ENCODE results near the gene BCAS3.
"Not testable (repeated sequence)": the region's sequence is repeated elsewhere in the genome, so short reads cannot be mapped to it uniquely, and the experiment has no call there.

The BCAS3 gene

DNA sequence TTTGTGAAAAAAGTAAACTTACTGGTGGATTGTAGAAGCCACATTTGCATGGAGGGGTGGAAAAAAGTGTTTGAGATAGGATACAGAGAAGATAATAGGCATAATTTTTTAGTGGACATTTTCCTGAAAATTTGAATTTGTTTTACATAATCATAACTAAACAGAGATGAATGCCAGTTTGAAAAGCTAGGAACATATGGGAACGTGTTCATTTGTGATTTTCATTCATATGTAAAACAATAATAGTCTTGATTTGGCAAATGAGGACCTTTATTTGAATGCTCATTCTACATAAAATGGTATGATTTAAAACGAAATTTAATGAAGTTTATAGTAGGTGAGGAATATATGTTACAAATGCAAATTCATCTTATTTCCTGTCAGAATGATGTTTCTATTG is 263.9 kb downstream of the BCAS3 start:
- no peak for DNase-seq

DNA sequence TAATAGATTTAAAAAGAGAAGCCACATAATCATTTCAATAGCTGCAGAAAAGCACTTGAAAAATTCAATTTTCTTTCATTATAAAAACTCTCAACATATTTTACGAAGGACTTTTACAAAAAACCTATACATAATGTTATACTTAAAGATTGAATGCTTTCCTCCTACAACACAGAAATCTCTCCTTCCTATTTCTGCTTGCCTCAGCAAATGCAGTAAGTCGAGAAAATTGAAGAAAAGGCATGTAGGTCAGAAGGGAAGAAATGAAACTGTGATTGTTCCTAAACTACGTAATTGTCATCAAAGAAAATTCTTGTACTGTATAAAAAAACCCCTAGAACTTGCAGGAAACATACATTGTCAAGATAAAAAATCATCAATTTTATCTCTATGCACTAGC is 267.1 kb downstream of the BCAS3 start:
- DNase-seq = no peak

- no peak for DNase-seq
Observed at GRCh38 chr17:60947100-60947499, 269.4 kb downstream of the BCAS3 start.

GRCh38 chr17:60947543-60947942 is 269.9 kb downstream of the BCAS3 start:
- DNase-seq = no peak

DNA sequence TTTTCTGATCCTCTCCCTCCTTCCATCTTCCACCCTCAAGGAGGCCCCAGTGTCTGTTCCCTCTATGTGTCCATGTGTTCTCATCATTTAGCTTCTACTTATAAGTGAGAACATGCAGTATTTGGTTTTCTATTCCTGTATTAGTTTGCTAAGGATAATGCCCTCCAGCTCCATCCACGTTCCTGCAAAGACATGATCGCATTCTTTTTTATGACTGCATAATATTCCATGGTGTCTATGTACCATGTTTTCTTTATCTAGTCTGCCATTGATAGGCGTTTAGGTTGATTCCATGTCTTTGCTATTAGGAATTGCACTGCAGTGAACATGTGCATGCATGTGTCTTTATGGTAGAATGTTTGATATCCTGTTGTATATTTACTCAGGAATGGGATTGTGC is 275.1 kb downstream of the BCAS3 start:
- DNase-seq = no peak

- no peak for DNase-seq
Observed at GRCh38 chr17:60959011-60959410, 281.4 kb downstream of the BCAS3 start.

GRCh38 chr17:60959696-60960095 is 282.0 kb downstream of the BCAS3 start:
- no peak for DNase-seq

DNA sequence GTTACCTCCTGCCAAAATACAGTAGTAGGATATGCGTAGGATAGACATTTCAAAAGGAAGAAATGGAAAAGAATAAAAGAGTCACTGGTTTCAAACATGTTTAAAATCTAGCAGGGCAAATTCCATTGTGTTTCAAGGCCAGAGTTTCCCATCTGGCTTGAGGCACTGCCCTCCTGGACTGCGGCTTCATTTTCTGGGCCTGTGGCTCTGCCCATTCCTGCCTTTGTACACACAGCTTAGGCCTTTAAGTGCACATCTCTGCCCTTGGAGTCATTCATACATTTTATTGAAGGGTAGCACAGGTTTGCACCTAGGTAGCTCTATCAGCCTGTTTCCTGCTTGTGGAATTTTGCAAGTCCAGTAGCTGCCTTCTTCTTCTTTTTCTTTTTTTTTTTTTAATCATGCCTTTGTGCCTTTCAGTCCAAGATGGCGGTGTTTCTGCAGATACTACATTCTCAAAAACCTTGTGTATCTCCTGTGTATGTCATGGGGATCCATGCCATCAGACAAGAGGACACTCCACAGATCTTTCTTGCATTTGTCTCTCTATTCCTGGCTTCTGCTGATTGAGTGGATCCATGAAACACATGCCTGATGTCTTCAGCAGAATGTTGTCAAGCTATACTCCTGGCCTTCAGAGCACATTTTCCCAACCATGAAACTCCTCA is 282.9 kb downstream of the BCAS3 start:
- no peak for DNase-seq

DNA sequence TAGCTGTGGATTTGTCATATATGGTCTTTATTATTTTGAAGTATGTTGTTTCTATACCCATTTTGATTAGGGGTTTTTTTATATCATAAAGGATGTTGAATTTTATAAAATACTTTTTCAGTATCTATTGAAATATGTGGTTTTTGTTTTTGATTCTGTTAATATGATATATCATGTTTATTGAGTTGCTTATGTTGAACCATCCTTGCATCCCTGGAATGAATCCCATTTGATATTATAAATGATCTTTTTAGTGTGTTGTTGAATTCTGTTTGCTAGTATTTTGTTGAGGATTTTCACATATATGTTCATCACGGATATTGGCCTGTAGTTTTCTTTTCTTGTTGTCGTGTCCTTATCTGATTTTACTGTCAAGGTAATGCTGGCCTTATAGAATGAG is 286.5 kb downstream of the BCAS3 start:
- no peak for DNase-seq

GRCh38 chr17:60968266-60968665 is 290.6 kb downstream of the BCAS3 start:
- DNase-seq = no peak

- no peak for DNase-seq
Observed at GRCh38 chr17:60969500-60970037, 291.9 kb downstream of the BCAS3 start.

- DNase-seq = no peak
Observed at GRCh38 chr17:60970741-60971140, 293.1 kb downstream of the BCAS3 start.

- no peak for DNase-seq
Observed at GRCh38 chr17:60971515-60972369, 294.1 kb downstream of the BCAS3 start.

- not testable (repeated sequence) for DNase-seq
Observed at GRCh38 chr17:60976861-60977260, 299.2 kb downstream of the BCAS3 start.

GRCh38 chr17:60989379-60989778 is 311.7 kb downstream of the BCAS3 start:
- no peak for DNase-seq

DNA sequence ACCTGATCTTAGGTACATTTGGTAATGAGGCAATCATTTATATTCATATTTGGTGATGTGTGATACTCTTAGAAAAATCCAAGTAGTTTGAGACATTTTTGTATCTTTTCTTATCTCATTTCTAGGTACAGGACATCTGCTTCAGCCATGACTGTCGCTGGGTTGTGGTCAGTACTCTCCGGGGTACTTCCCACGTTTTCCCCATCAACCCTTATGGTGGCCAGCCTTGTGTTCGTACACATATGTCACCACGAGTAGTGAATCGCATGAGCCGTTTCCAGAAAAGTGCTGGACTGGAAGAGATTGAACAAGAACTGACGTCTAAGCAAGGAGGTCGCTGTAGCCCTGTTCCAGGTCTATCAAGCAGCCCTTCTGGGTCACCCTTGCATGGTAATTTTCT is 312.2 kb downstream of the BCAS3 start:
- DNase-seq = no peak

GRCh38 chr17:60993497-60993896 is 315.8 kb downstream of the BCAS3 start:
- no peak for DNase-seq

DNA sequence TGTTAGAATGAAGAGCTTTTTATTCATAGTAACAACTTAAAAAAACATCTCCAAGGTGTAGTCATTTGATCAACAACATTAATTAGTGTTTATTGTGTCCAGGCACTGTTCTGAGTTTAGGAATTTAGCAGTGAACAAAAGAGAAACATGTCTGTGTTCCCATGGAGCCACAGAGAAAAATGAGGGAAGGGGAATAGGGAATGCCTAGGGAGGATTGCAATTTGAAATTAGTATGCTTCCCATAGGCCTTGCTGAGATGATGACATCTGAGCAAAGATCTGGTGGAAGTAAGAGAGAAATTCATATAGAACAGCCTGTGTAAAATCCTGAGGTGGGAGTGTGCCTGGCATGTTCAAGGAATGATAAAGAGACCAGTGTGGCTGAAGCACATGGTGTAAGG is 318.0 kb downstream of the BCAS3 start:
- DNase-seq = no peak

DNA sequence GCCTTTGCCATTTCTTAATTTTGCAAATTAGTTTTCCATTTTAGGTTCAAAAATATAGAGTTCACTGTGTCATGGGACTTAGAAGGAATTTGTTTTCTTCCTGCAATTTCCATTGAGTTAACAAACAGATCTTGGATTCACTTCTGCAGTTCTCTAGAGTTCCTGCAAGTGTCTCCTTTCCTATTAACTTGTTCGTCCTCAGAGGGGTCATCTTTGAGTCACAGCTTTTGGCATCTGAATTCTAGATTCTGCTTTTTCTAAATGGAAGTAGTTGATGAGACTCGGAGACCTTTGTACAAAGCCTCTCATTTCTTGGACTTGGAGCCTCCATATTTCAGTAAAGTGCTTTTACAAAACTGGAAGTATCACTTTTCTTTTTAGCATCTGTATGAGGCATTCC is 323.3 kb downstream of the BCAS3 start:
- no peak for DNase-seq

GRCh38 chr17:61002316-61002736 is 324.7 kb downstream of the BCAS3 start:
- peak in 1 of 2 donors; percentile 43 for DNase-seq

GRCh38 chr17:61005358-61005757 is 327.7 kb downstream of the BCAS3 start:
- no peak for DNase-seq

GRCh38 chr17:61005958-61006357 is 328.3 kb downstream of the BCAS3 start:
- not testable (repeated sequence) for DNase-seq

- no peak for DNase-seq
Observed at GRCh38 chr17:61007980-61008379, 330.3 kb downstream of the BCAS3 start.

DNA sequence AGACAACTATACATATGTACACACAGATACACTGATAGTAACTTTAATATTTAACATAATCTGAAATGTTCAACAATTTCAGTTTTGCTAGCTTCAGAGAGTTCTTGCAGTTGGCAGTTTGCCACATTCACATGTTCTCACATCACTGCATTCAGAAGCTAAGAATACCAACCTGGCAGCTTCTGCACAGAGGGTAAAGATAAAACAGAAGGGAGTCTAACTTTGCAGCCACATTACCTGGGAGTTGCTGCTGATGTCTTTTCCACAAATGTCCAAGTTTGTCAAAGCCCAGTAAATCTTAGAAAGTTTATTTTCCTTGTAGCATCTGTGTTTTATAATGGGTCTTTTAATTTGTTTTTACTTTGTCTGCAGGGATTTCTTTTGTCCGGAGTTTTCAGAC is 332.0 kb downstream of the BCAS3 start:
- no peak for DNase-seq

Measured in hippocampal formation (tissue), 2 donors.